ENCODE results near the gene TUBA4B.

GRCh38 chr2:219279916-219280516 lies 27.0 kb downstream of the TUBA4B start:
- TF ChIP-seq, protein P1, sequence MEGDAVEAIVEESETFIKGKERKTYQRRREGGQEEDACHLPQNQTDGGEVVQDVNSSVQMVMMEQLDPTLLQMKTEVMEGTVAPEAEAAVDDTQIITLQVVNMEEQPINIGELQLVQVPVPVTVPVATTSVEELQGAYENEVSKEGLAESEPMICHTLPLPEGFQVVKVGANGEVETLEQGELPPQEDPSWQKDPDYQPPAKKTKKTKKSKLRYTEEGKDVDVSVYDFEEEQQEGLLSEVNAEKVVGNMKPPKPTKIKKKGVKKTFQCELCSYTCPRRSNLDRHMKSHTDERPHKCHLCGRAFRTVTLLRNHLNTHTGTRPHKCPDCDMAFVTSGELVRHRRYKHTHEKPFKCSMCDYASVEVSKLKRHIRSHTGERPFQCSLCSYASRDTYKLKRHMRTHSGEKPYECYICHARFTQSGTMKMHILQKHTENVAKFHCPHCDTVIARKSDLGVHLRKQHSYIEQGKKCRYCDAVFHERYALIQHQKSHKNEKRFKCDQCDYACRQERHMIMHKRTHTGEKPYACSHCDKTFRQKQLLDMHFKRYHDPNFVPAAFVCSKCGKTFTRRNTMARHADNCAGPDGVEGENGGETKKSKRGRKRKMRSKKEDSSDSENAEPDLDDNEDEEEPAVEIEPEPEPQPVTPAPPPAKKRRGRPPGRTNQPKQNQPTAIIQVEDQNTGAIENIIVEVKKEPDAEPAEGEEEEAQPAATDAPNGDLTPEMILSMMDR (conservative IDR thresholded peaks at IDR 0.05 in 1 of 2, IDR thresholded peaks at IDR 0.05 in 1 of 2; ENCODE audit: extremely low read depth in 1 of 2, insufficient read depth in 1 of 2, low read depth in 1 of 2, low read length in 2 of 2): no peak
- TF ChIP-seq EZH2 (IDR thresholded peaks at IDR 0.05; ENCODE audit: borderline replicate concordance, low read length): no peak

Measured in mammary epithelial cell (primary cell).